Neuron (in vitro differentiated cells): Measurements from ENCODE around the gene LRRC61.

ENCODE experiments used
- H2AFZ ChIP-seq: one replicate; pipeline ENCODE4 v1.6.1; 2013; ENCODE audit warnings: low read depth, mild to moderate bottlenecking, inconsistent platforms, low read length, moderate library complexity
- H3K27me3 ChIP-seq: one replicate; pipeline ENCODE4 v1.6.1; 2013; ENCODE audit warnings: low read length; ENCODE audit not compliant: insufficient read depth
- H3K36me3 ChIP-seq: one replicate; pipeline ENCODE4 v1.6.1; 2013; ENCODE audit warnings: low read length; ENCODE audit not compliant: insufficient read depth
- H3K4me1 ChIP-seq: one replicate; pipeline ENCODE4 v1.6.1; 2013; ENCODE audit warnings: low read length; ENCODE audit not compliant: insufficient read depth
- H3K4me3 ChIP-seq: 2 replicates; pipeline ENCODE4 v1.5.1; 2013; ENCODE audit warnings: mild to moderate bottlenecking, low read length, moderate library complexity
- H3K9me3 ChIP-seq: one replicate; pipeline ENCODE4 v1.6.1; 2013; ENCODE audit warnings: low read length

The LRRC61 gene

GRCh38 chr7:150339409-150339809 lies 16.3 kb downstream of the LRRC61 start:
- H3K36me3 ChIP-seq, result no peaks in the 10 kb centered on the region
- no peak overlapping the region for H2AFZ ChIP-seq
- H3K27me3 ChIP-seq, result no peaks in the 10 kb centered on the region
- no peak overlapping the region for H3K4me3 ChIP-seq
- H3K4me1 ChIP-seq, result peaks cover 9% of the 10 kb centered on the region
- peaks cover 3% of the 10 kb centered on the region for H3K9me3 ChIP-seq

- H3K4me3 ChIP-seq, result no peak overlapping the region
- H3K4me1 ChIP-seq, result peaks cover 9% of the 10 kb centered on the region
- H3K27me3 ChIP-seq, result no peaks in the 10 kb centered on the region
- H3K9me3 ChIP-seq, result peaks cover 3% of the 10 kb centered on the region
- H3K36me3 ChIP-seq, result no peaks in the 10 kb centered on the region
- H2AFZ ChIP-seq, result no peak overlapping the region
Measured at GRCh38 chr7:150340024-150340749, 17.0 kb downstream of the LRRC61 start.

DNA sequence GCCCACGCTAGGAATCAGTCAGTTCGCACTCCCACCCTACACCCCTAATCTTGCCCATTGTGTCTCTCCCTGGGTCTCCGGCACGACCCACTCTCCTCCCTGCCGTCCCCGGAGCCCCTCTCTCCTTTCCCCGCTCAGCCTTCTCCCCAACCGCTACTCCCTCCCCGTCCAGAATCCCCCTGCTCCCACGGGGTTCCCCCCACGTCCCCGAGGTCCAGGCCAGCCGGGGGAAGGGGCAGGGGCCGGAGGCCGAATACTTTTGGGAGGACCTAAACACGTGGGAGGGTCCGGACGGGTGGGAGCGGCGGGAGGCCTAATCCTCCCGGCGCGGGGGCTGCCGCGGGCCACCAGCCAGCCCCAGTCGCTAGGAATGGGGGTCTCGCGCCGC lies 17.7 kb downstream of the LRRC61 start:
- no peaks in the 10 kb centered on the region for H3K36me3 ChIP-seq
- peaks cover 3% of the 10 kb centered on the region for H3K9me3 ChIP-seq
- H3K27me3 ChIP-seq, result no peaks in the 10 kb centered on the region
- peaks cover 9% of the 10 kb centered on the region for H3K4me1 ChIP-seq
- peak overlapping the region; percentile 44 for H3K4me3 ChIP-seq
- peak overlapping the region; percentile 29 for H2AFZ ChIP-seq

DNA sequence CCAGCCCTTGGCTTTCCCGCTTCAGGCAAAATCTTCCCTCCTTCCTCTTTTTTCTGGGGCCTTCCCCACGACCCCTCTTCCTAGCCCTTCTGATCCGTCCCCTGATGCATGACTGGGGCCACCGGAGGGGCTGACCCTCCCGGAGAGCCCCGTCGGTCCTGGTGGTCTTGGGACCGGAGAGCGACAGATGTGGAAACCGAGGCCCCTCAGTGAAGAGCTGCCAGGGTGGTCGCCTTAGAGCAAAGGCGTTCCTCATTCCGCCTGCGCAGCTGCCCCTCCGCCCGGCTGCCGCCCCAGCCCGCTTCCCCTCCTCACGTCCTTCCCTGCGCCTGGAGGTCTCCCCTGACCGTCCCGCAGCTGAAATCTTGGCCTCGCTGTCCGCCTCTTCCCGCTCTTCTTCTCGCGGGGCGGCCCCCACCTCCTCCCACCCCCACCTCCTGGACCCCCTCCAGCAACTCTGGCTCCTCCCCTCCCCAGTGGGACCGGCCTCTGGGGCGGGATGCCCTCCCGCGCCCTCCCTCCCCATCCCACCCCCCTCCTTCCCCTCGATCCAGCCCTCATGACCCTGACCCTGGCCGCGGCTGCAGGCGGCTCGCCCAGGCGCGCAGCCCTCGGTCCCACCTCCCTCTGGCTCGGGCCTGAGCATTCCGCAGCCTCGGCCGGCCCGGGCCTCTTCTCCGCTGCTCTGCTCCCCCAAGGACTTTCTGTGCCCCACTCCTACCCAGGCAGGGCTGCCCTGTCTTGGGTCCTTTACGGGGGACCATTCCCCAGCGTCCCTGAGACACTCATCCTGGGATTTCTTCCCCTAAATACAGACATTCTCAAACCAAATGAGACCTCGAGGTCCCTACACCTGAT lies 18.3 kb downstream of the LRRC61 start, which contains the start of gene RARRES2:
Gene RARRES2, minus strand, starts transcription at position 367 of the 858 bp plus-strand sequence. CDS start 1,020 bp downstream, outside the sequence.
- peak within 1 kb of the TSS; percentile 44 for H3K4me3 ChIP-seq
- H3K36me3 ChIP-seq, result no peaks in the 10 kb centered on the region
- H3K27me3 ChIP-seq, result no peaks in the 10 kb centered on the region
- peaks cover 3% of the 10 kb centered on the region for H3K9me3 ChIP-seq
- peaks cover 9% of the 10 kb centered on the region for H3K4me1 ChIP-seq
- peak within 1 kb of the TSS; percentile 39 for H2AFZ ChIP-seq

DNA sequence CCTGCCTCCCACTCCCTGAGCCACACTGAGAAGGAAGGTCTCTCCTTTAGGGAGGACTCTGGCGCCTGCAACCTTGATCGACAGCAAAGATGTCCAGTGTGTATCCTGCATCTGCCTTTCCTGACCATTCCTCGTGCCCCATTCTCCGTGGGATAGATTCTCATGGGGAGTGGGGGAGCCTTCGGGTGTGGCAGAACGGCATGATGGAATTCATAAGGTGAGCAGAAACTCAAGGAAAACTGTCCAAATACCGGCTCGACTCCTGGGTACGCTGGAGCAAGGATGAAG lies 18.9 kb downstream of the LRRC61 start:
- Histone ChIP-seq H3K27me3 (no peaks in the 10 kb centered on the region), H2AFZ (peak overlapping the region; percentile 39), H3K9me3 (peaks cover 3% of the 10 kb centered on the region), H3K4me1 (peaks cover 9% of the 10 kb centered on the region), H3K36me3 (no peaks in the 10 kb centered on the region), H3K4me3 (peak overlapping the region; percentile 33)

GRCh38 chr7:150343225-150343624 lies 20.1 kb downstream of the LRRC61 start:
- Histone ChIP-seq H3K36me3 (no peaks in the 10 kb centered on the region), H3K4me1 (peaks cover 7% of the 10 kb centered on the region), H3K9me3 (peaks cover 3% of the 10 kb centered on the region), H3K4me3 (no peak overlapping the region), H3K27me3 (no peaks in the 10 kb centered on the region), H2AFZ (no peak overlapping the region)

DNA sequence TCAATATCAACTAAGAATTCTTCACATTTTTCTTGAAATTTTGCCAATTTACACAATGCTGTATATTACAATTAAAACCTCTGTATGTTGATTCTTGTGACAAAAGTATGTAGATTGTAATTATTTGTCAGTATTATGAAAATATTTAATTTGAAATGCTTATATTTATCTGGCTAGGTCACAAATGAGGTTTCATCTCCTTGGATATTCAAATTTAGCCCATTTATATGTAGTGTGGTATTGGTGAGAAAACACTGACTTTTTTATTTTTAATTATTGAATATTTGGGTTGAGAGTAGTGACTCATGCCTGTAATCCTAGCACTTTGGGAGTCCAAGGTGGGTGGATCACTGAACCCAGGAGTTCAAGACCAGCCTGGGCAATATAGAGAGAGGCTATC lies 21.1 kb downstream of the LRRC61 start:
- Histone ChIP-seq H3K27me3 (no peaks in the 10 kb centered on the region), H3K4me3 (no peak overlapping the region), H3K36me3 (no peaks in the 10 kb centered on the region), H3K9me3 (peaks cover 5% of the 10 kb centered on the region), H3K4me1 (peaks cover 7% of the 10 kb centered on the region), H2AFZ (no peak overlapping the region)

DNA sequence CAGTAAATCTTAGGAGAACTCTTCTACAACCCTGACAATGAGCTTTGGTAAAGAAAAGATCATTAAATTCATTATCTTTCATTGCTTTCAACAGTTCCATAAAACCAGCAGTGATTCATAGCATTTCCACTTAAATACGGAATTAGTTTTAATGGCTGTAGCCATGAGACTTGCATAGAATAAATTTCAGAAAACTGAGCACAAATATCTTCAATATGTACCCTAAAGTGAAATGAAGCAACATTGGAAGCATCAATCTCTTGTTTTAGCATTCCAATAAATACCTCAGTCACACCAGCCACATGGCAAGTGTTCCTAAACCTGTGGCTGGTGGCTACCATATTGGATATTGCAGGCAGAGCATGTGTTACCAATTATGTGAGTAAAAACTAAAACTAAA lies 21.9 kb downstream of the LRRC61 start:
- Histone ChIP-seq H3K36me3 (no peaks in the 10 kb centered on the region), H2AFZ (no peak overlapping the region), H3K4me1 (peaks cover 7% of the 10 kb centered on the region), H3K9me3 (peaks cover 5% of the 10 kb centered on the region), H3K4me3 (no peak overlapping the region), H3K27me3 (no peaks in the 10 kb centered on the region)

DNA sequence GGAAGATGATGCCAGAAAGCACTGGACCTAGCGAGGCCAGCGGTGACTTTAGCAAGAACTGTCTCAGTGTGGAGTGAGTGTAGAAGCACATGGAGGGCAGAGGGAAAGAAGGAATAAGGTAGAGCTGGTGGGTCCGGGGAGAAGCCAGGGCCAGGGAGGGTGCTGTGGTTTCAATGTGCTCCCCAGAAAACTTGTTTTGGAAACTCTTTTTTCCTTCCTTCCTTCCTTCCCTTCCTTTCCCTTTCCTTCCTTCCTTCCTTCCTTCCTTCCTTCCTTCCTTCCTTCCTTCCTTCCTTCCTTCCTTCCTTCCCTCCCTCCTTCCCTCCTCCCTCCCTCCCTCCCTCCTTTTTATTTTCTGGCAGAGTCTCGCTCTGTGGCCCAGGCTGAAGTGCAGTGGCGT lies 23.8 kb downstream of the LRRC61 start:
- H3K9me3 ChIP-seq, result peaks cover 5% of the 10 kb centered on the region
- no peak overlapping the region for H2AFZ ChIP-seq
- H3K27me3 ChIP-seq, result no peaks in the 10 kb centered on the region
- no peaks in the 10 kb centered on the region for H3K36me3 ChIP-seq
- H3K4me1 ChIP-seq, result peaks cover 3% of the 10 kb centered on the region
- no peak overlapping the region for H3K4me3 ChIP-seq

DNA sequence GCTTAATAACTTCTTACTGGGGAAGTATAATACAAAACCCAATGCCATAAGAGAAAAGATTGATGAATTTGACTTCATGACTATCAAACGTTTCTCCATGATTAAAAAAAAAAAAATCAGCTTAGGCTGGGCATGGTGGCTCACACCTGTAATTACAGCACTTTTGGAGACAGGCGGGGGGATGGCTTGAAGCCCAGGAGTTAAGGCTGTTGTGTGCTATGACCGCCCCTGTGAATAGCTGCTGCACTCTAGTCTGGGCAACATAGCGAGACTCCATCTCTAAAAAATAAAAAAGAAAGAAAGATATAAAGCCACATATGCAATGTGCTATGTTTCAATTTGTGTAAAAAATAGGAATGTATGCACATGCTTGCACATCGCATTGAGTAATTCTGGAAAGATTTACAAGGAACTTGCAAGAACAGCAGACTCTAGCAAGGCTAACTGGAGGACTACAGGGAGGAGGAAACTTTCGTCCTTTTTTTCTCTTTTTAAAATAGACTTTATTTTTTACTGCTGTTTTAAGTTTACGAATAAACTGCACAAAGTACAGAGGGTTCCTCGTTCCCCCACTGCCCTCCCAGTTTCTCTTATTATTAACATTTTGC lies 28.5 kb downstream of the LRRC61 start:
- peaks cover 2% of the 10 kb centered on the region for H3K9me3 ChIP-seq
- no peaks in the 10 kb centered on the region for H3K27me3 ChIP-seq
- H3K4me1 ChIP-seq, result no peaks in the 10 kb centered on the region
- H2AFZ ChIP-seq, result no peak overlapping the region
- H3K4me3 ChIP-seq, result no peak overlapping the region
- H3K36me3 ChIP-seq, result no peaks in the 10 kb centered on the region

DNA sequence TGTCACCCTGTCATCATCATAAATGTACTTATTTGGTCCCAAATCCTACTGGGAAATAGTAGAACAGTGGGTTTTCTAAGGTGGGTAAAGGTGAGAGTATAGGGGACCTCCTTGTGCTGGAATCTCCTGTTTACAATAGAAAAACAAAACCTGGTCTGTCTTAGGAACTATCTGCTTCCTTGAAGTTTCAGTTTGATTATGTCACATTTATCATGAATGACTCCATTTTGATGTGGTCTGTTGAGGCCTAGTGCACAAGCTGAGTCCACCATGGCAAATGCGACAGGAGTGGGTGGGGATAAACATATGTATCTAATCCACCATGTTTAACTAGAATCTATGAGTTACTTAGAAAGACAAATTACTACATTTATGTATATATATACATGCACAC lies 32.5 kb downstream of the LRRC61 start:
- Histone ChIP-seq H3K36me3 (no peaks in the 10 kb centered on the region), H3K9me3 (no peaks in the 10 kb centered on the region), H2AFZ (no peak overlapping the region), H3K27me3 (no peaks in the 10 kb centered on the region), H3K4me1 (no peaks in the 10 kb centered on the region), H3K4me3 (no peak overlapping the region)

GRCh38 chr7:150356265-150356897 lies 33.2 kb downstream of the LRRC61 start:
- H3K27me3 ChIP-seq, result no peaks in the 10 kb centered on the region
- H3K36me3 ChIP-seq, result no peaks in the 10 kb centered on the region
- peaks cover 2% of the 10 kb centered on the region for H3K4me1 ChIP-seq
- H3K4me3 ChIP-seq, result no peak overlapping the region
- H3K9me3 ChIP-seq, result no peaks in the 10 kb centered on the region
- no peak overlapping the region for H2AFZ ChIP-seq

GRCh38 chr7:150357270-150357669 lies 34.1 kb downstream of the LRRC61 start:
- H3K27me3 ChIP-seq, result no peaks in the 10 kb centered on the region
- no peaks in the 10 kb centered on the region for H3K9me3 ChIP-seq
- no peak overlapping the region for H3K4me3 ChIP-seq
- peaks cover 11% of the 10 kb centered on the region for H3K4me1 ChIP-seq
- no peaks in the 10 kb centered on the region for H3K36me3 ChIP-seq
- no peak overlapping the region for H2AFZ ChIP-seq
